Hippocampal formation (tissue), 2 donors: ENCODE measurements around the gene RPS6KA1.
"Not testable (repeated sequence)": the region's sequence is repeated elsewhere in the genome, so short reads cannot be mapped to it uniquely, and the experiment has no call there.

Experiments
- DNase-seq, 2 donors: peaks; one replicate each; lab custom pipeline; 2025; lab: John Stamatoyannopoulos, UW

RPS6KA1 gene

GRCh38 chr1:26529655-26530409 is at the start of gene RPS6KA1:
Gene RPS6KA1, plus strand, starts transcription at chr1:26529761. Its CDS starts 160 bp downstream, at chr1:26529921.
- peak; percentile 34 to 46 for DNase-seq

- DNase-seq = no peak
These were observed 46.6 kb upstream of the RPS6KA1 start for GRCh38 chr1:26482921-26483320.

- DNase-seq = no peak
These were observed 45.6 kb upstream of the RPS6KA1 start for GRCh38 chr1:26483980-26484379.

- DNase-seq = no peak
These were observed 39.4 kb upstream of the RPS6KA1 start for GRCh38 chr1:26490155-26490554.

GRCh38 chr1:26493267-26493666 is 36.3 kb upstream of the RPS6KA1 start:
- DNase-seq = no peak

GRCh38 chr1:26493938-26494337 is 35.6 kb upstream of the RPS6KA1 start:
- no peak for DNase-seq

GRCh38 chr1:26496861-26497260 is 32.7 kb upstream of the RPS6KA1 start:
- no peak for DNase-seq

DNA sequence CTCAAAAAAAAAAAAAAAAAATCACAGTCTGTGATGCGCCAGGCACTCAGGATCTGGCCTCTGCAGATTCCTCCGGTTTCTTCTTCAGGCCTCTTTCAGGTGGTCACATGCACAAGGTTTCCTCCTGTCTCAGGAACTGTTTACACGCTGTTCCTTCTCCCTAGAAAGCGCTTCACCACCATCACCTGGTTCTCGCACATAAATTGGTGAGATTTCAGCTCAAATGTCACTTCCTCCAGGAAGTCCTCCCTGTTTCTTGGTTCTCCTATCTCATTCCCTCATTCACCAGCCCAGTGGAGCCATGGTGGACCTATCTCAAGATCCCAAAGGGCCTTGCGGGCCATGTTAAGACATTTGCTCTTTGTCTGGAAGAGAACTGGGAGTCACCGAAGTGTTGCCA is 30.7 kb upstream of the RPS6KA1 start:
- no peak for DNase-seq

DNA sequence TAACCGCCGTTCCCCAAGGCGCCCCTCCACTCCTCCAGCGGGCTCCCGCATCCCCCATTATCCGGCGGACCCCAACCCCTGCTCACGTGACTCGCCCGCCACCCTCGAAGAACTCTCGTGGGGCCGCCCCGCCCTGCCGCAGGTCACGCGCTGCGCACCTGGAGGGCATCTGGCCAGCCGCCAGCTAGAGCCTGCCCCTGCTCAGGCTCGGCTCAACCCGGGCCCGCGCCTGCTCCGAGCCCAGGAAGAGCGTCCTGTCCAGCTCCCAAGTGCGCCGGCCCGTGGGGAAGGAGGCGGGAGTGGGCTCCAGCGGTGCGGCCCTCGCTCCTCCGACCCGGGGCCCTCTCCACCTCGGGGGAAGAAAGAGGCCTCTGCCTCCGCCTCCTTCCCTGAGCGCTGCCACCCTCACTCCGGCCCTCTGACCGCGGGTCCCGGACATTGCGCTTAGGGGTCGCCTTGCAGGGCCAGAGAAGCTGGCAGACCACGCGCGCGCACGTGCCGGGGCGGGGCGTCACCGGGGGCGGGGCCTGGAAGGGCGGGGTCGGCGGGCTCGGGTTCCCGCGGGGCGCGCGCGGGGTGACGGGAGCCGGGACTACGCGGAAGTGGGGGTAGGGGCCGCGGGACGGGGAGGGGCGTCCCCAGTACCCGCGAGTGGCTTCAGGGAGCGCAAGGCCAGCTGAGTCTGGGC is 28.9 kb upstream of the RPS6KA1 start:
- DNase-seq = peak; percentile 38 to 86

GRCh38 chr1:26510711-26511110 is 18.9 kb upstream of the RPS6KA1 start:
- DNase-seq = not testable (repeated sequence)

- DNase-seq = not testable (repeated sequence)
These were observed 13.7 kb upstream of the RPS6KA1 start for GRCh38 chr1:26515836-26516235.

GRCh38 chr1:26516987-26517765 is 12.4 kb upstream of the RPS6KA1 start:
- DNase-seq = no peak

DNA sequence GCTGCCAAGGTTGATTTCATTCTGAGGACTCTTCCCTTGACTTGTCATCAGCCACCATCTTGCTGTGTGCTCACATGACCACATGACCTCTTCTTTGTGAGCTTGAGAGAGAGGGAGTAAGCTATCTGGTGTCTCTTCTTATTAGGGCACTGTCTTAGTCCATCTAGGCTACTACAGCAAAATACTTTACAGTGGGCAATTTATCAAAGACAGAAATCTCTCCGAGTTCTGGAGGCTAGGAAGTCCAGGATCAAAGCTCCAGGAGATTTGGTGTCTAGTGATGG is 11.9 kb upstream of the RPS6KA1 start:
- no peak for DNase-seq

- DNase-seq = no peak
These were observed 11.2 kb upstream of the RPS6KA1 start for GRCh38 chr1:26518355-26518754.

DNA sequence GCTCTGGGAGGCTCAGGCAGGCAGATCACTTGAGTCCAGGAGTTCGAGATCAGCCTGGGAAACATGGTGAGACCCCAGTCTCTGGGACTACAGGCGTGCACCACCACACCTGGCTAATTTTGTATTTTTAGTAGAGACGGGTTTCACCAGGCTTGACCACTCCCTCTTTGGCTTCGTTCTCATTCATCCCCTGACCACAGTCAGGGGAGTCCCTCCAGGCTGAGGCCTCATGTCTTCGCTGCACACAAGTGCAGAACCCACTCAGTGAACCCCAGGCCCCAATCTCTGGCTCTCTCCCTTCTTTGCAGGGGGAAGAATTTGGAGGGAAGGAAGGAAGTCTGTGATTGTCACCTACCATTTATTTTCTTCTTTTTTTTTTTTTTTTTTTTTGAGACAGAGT is 9.2 kb upstream of the RPS6KA1 start:
- no peak for DNase-seq

- no peak for DNase-seq
These were observed 7.9 kb upstream of the RPS6KA1 start for GRCh38 chr1:26521669-26522030.

DNA sequence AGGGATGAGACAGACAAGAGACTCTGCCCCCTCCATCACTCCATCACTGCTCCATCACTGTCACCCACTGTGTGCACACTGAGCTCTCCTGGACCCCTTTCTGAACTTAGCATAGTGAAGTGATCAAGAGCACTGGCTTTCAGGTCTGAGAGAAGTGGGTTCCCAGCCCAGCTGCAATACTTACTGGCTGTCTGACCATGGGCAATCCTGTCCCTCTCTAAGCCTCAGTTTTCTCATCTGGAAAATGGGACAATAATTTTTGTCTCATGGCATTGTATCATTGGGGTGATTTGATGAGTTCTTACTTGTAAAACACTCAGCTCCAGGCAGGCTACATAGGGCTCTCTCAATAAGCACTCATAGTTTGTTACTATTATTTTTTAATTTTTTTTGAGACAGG is 7.5 kb upstream of the RPS6KA1 start:
- no peak for DNase-seq

DNA sequence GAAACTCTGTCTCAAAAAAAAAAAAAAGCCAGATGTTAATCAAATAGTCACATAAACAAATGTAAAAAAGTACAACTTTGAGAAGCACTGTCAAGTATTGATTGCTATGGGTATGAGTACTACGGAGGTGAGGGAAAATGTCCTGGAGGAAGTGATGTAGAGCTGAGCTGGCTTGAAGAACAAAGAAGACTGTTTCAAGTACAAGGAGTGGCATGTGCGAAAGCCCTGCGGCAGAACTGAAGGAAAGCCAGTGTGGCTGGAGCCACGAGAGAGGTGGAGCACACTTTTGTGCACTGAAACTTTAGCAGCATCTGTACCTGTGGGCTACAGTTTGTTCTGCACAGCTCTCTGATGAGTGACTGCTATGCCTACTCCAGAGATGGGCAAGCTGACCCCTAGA is 5.4 kb upstream of the RPS6KA1 start:
- DNase-seq = no peak

GRCh38 chr1:26526287-26526686 is 3.3 kb upstream of the RPS6KA1 start:
- no peak for DNase-seq

GRCh38 chr1:26529405-26529654 is 231 bp upstream of the RPS6KA1 start:
- no peak for DNase-seq

DNA sequence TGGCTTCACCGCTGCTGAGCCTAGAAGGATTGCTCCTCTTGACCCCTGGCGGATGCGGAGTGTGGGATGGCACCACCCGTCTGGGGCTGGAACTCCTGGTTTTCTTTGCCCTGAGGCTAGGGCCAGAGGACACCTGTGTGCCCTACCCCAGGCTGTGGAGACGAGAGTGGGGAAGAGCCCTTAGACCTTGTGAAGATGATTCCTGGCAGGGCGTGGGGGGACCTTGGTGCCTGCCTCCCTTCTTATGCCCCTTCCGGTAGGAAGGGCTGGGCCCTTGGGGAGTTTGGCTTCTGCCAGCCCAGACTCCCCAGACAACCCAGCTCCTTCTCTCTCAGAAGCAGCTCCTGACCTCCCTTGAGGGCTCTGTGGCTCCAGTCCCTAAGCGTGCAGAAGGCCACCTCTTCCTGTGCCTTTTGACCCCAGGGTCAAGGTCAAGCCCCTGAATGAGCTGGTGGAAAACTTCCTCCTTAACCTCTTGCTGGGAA is 891 bp downstream of the RPS6KA1 start:
- DNase-seq = no peak

GRCh38 chr1:26530895-26531598 is 1.5 kb downstream of the RPS6KA1 start:
- DNase-seq = peak in 1 of 2 donors; percentile 18
